Fibroblast of the aortic adventitia (primary cell): Measurements from ENCODE around the gene MYOM3. TPM values are rescaled to one million over a fixed set of nuclear protein-coding genes. Genes with fewer than 3 reads are reported as not detected.

Experiments
- DNase-seq: peaks from one replicate; pipeline ENCODE4 v3.0.0-alpha.2; 2010; ENCODE audit warnings: low read depth
- H3K4me3 ChIP-seq: 2 replicates; pipeline ENCODE4 v1.5.1; 2011; ENCODE audit warnings: low read depth, mild to moderate bottlenecking, control low read depth, low read length, moderate library complexity
- CTCF ChIP-seq: IDR thresholded peaks from 2 replicates; pipeline ENCODE4 v1.5.1; 2011; ENCODE audit warnings: mild to moderate bottlenecking, low read length, control low read depth, inconsistent platforms; ENCODE audit not compliant: insufficient read depth
- total RNA-seq: library from RNA; depleted of rRNA; stranded (reverse); fragments of >200 nt; gene quantifications from 2 replicates; pipeline ENCODE4 v1.2.3, GENCODE V29; 2012; ENCODE audit warnings: low replicate concordance

Gene MYOM3
- total RNA-seq, 1 donor: under 0.01 TPM

DNA sequence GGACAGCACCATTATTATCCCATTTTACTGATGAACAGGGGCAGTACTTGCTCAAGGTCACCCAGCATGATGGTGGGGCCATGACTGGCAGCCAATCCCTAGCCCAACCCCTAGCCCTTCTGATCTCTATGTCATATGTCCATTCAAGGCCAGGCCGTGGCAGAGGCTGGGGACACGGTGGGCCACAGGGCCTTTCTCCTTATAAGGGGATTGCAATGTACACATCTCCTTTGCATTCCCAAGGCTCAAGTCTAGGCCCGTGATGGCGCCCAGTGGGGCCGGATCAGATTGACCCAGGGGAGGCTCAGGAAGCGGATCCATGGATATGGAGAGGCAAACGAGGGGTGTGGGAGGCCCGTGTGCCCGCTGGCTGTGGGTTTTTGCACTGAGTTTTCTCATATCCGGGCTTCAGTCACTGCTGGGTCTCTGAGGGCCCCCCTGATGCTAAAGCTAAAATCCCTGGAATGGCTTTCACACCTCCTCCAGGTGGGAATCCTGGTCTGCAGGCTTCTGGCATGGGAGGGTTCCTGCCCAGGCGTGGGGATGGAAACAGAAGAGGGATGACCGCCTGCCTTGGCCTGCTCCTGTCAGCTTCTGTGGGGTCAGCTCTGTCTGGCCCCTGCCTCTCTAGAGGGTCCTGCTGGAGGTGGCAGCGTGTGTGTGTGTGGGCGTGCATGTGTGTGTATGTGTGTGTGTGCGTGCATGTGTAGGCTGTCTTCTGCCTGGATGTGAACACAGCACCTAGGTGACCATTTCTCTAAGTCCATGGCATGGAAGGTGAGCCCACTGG is 2.1 kb downstream of the MYOM3 start:
- no peak for DNase-seq
- TF ChIP-seq CTCF: no peak
- no peak overlapping the region for H3K4me3 ChIP-seq

- DNase-seq: no peak
- no peak for TF ChIP-seq CTCF
- no peak overlapping the region for H3K4me3 ChIP-seq
Measured at GRCh38 chr1:24109166-24109483, 2.8 kb downstream of the MYOM3 start.

GRCh38 chr1:24108334-24109165 is 3.4 kb downstream of the MYOM3 start:
- TF ChIP-seq CTCF: no peak
- no peak overlapping the region for H3K4me3 ChIP-seq
- DNase-seq: peak; percentile 83

- DNase-seq: peak; percentile 36
- no peak overlapping the region for H3K4me3 ChIP-seq
- TF ChIP-seq CTCF: no peak
Measured at GRCh38 chr1:24107462-24108138, 4.3 kb downstream of the MYOM3 start.

DNA sequence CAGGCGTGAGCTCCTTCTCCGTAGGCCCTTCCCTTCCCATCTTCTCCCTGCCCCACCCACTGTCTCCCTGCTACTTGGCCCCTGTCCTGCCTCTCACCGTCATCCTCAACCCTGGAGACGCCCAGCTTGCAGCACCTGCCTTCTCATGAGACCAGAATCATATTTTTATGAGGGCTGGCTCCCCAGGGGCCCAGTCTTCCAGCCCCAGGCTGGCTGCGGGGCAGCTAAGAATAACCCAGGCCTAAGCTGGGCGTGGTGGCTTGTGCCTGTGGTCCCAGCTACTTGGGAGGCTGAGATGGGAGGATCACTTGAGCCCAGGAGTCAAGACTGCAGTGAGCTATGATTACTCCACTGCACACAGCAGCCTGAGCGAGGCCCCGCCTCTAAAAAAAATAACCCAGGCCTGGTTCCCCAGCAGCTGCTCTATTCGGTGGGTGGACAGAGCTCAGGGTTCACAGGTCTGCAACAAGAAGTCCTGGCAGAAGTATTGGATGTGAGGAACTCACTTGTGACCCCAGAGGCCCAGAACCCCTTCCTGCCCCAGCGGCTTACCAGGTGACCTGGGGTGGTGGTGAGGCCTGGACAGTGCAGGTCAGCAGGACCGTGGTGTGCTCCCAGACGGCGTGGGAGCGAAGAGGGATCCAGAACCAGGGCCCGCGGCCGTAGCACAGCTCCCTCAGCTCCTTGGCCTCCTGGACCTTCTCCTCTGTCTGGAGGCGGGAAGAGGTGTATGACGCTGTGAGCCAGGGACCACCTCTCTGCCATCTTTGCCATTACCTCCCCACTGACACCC is 6.4 kb downstream of the MYOM3 start:
- no peak for TF ChIP-seq CTCF
- H3K4me3 ChIP-seq: no peak overlapping the region
- no peak for DNase-seq

- no peak for TF ChIP-seq CTCF
- H3K4me3 ChIP-seq: no peak overlapping the region
- DNase-seq: no peak
Measured at GRCh38 chr1:24104854-24105253, 7.1 kb downstream of the MYOM3 start.
